Epithelial cell of esophagus (primary cell): ENCODE data around the gene SPSB1.

Experiments
- DNase-seq: peaks from one replicate; pipeline ENCODE4 v3.0.0; 2010; ENCODE audit warnings: low read depth
- H3K4me3 ChIP-seq: 2 replicates; pipeline ENCODE4 v1.5.1; 2011; ENCODE audit warnings: mild to moderate bottlenecking, low read length, control low read depth
- CTCF ChIP-seq: IDR thresholded peaks from 2 replicates; pipeline ENCODE4 v1.5.1; 2011; ENCODE audit warnings: low read depth, mild to moderate bottlenecking, low read length, control low read depth, inconsistent platforms; ENCODE audit not compliant: insufficient read depth; ENCODE audit errors: missing control alignments

SPSB1 gene

DNA sequence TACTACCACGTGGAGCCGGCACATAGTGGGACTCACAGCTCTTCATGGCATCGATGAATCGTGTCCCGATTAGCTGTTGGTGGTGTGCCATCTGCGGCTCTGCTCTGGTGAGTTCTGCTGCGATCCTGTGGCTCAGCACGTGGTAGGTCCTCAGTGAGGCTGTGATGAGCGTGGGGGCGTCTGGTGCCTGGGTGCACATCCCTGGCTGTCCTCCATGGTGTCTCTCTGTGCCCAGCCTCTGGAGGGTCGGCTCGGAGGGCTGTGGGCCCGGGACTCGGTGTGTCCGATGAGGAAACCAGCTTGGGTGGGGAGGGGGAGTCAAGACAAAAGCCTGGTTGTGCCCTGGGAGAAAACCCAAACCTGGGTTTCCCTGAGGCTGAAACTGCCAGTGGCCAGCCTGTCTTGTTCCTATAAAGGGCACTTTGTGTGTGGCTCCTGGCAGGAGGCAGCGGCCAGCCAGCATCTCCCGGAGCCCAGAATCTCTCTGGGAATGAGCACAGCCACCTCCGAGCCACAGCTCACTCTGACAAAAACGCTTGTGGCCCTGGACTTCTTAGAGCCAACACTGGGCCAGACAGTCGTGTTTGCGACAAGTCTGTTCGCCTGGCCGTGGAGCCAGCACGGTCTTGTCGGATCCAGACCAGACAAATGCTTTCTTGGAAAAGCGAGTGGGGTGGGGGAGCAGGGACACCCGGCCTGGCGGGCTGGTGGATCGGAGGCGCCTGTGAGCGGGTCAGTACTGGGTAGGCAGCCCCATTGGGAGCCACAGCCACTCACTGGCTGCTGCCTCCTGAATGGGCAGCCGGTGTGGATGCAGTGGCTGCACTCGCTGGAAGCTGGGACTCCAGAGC lies 31.8 kb downstream of the SPSB1 start:
- no peak for DNase-seq
- no peak for TF ChIP-seq CTCF
- no peak overlapping the region for H3K4me3 ChIP-seq

GRCh38 chr1:9326596-9326995 lies 33.9 kb downstream of the SPSB1 start:
- no peak for DNase-seq
- H3K4me3 ChIP-seq, result no peak overlapping the region
- TF ChIP-seq CTCF, result no peak

GRCh38 chr1:9328201-9328600 lies 35.5 kb downstream of the SPSB1 start:
- no peak for TF ChIP-seq CTCF
- DNase-seq, result no peak
- H3K4me3 ChIP-seq, result no peak overlapping the region

DNA sequence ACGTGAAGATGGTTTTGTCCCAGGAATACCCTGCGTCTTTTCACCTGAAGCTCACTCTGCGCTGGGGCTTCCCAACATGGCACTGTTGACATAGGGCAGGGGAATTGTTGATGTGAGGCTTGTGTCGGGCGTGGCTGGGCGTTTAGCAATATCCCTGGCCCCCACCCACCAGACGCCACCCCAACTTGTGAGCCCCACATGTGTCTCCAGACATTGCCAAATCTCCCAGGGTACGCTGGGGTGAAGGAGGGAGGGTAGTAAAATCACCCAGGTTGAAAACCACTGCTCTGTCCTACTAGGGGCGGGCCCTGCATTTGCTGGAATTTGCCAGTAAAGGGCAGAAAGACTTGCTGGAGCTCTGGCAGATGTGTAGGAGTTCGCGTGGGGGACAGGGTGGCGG lies 36.0 kb downstream of the SPSB1 start:
- H3K4me3 ChIP-seq, result no peak overlapping the region
- TF ChIP-seq CTCF, result no peak
- DNase-seq, result no peak

- DNase-seq, result no peak
- no peak for TF ChIP-seq CTCF
- no peak overlapping the region for H3K4me3 ChIP-seq
Measured at GRCh38 chr1:9331016-9331415, 38.3 kb downstream of the SPSB1 start.

GRCh38 chr1:9331558-9332346 lies 39.1 kb downstream of the SPSB1 start:
- DNase-seq, result peak; percentile 94
- no peak for TF ChIP-seq CTCF
- no peak overlapping the region for H3K4me3 ChIP-seq
